HG02885 (cell line): Measurements from ENCODE around the gene MACF1.
"Not testable (repeated sequence)": the region's sequence is repeated elsewhere in the genome, so short reads cannot be mapped to it uniquely, and the experiment has no call there.

ENCODE experiments used
- ATAC-seq: cut with Tn5 transposase; IDR thresholded peaks from one replicate; pipeline ENCODE4 v1.9.1; 2021; ENCODE audit warnings: mild to moderate bottlenecking; ENCODE audit not compliant: unreplicated experiment, poor library complexity

The MACF1 gene

GRCh38 chr1:39435597-39435996 is 231.1 kb downstream of the MACF1 start:
- no peak for ATAC-seq

DNA sequence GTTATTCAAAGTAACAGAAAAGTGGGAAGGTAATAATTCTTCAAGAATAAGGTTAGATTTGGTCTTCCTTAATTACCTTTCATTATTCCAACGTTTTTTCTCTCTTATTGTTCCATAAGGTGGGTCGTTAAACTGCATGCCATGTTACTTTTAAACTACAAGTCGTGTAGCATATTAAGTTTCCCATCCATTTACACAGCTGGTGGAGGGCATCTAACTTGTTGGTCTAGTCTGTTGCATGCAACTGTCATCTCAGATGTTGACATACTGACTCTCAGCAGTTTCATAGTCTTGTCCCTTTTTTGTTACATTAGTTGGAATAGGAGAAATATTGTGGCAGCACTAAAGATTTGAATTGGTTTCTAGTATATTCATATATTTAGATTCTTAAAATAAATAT is 232.3 kb downstream of the MACF1 start:
- no peak for ATAC-seq

DNA sequence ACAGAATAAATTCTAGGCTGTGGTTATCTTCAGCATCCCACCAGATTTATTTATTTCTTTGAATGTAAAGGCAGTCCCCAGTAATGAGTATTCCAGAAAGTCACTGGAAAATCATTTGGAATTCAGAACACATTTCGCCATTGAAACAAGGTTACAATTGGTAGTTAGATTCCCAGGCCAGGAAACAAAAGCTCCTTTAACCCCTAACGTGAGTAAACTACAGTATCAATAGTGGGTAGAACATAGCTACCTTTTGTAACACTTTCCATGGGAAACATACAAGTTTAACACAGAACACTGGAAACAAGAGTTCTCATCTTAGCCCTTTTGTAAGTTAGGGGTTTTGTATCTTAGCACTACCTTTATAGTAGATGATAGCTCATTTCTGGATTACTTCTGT is 233.5 kb downstream of the MACF1 start:
- ATAC-seq: no peak

DNA sequence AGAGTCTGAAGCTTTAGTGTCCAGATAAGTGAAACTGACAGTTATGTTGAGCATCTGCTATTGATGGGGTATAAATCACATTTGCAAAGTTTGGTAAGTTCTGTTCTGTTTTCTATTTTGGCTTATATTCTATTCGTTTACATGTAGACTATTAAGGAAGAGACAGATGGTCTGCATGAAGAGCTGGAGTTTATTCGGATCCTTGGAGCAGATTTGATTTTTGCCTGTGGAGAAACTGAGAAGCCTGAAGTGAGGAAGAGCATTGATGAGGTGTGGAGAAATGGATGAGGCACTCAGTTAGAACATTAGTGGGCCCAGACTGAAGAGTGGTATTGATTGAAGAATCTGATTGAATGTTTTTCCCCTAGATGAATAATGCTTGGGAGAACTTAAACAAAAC is 236.4 kb downstream of the MACF1 start:
- no peak for ATAC-seq

- no peak for ATAC-seq
These were observed 237.3 kb downstream of the MACF1 start for GRCh38 chr1:39441797-39442196.

- ATAC-seq: no peak
These were observed 241.1 kb downstream of the MACF1 start for GRCh38 chr1:39445573-39445972.

GRCh38 chr1:39446986-39447567 is 242.6 kb downstream of the MACF1 start:
- no peak for ATAC-seq

DNA sequence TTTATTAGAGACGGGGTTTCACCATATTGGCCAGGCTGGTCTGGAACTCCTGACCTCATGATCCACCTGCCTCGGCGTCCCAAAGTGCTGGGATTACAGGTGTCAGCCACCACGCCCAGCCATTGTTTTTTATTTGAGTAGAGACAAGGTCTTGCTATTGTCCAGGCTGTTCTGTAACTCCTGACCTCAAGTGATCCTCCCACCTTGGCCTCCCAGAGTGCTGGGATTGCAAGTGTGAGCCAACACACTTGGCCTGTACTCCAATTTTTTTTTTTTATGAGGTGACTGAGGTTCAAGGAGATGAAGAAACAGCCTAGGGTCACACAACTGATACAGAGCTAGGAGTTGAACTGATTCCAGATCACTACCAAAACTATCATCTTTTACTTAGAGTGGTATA is 245.5 kb downstream of the MACF1 start:
- ATAC-seq: not testable (repeated sequence)

DNA sequence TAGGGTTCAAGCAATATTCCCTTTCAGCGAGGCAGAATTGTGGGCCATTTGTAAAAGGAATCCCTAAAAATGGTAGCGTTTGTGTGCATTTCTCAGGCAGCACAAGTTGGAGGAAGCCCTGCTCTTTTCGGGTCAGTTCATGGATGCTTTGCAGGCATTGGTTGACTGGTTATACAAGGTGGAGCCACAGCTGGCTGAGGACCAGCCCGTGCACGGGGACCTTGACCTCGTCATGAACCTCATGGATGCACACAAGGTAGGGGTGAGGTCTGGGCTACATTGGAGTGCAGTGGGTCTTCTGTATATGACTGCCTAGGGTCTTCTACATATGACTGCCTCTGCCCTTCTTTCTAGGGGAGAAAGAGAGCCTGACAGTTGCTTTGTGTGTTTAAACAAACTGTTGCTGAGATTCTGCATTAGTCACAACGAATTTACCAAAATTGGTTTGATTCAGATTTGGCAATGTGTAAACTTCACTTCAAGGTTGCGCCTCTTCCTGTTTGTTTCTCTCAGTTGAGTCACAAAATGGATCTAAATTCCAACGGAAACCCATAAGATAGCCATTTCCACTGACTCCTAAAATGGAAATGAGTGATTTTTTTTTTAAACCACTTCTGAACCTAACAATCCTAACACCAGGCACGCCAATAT is 246.6 kb downstream of the MACF1 start:
- no peak for ATAC-seq

- ATAC-seq: no peak
These were observed 247.6 kb downstream of the MACF1 start for GRCh38 chr1:39452081-39452480.

- ATAC-seq: no peak
These were observed 248.0 kb downstream of the MACF1 start for GRCh38 chr1:39452540-39452939.

DNA sequence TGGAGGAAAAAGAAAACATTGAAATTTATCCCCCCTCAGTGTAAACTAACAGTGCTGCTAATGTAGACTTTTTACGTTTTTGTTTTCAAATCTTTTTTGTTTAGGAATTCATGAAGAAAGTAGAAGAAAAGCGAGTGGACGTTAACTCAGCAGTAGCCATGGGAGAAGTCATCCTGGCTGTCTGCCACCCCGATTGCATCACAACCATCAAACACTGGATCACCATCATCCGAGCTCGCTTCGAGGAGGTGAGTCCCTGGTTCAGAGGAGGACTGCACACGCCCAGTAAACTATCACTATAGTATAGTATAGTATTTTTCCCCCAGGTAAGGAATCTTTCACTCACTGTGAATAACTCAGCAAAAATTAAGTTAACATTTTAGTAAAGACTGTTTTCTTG is 249.1 kb downstream of the MACF1 start:
- no peak for ATAC-seq

GRCh38 chr1:39458991-39459390 is 254.5 kb downstream of the MACF1 start:
- no peak for ATAC-seq

- no peak for ATAC-seq
These were observed 257.6 kb downstream of the MACF1 start for GRCh38 chr1:39462074-39462473.

- no peak for ATAC-seq
These were observed 262.1 kb downstream of the MACF1 start for GRCh38 chr1:39466413-39467107.

DNA sequence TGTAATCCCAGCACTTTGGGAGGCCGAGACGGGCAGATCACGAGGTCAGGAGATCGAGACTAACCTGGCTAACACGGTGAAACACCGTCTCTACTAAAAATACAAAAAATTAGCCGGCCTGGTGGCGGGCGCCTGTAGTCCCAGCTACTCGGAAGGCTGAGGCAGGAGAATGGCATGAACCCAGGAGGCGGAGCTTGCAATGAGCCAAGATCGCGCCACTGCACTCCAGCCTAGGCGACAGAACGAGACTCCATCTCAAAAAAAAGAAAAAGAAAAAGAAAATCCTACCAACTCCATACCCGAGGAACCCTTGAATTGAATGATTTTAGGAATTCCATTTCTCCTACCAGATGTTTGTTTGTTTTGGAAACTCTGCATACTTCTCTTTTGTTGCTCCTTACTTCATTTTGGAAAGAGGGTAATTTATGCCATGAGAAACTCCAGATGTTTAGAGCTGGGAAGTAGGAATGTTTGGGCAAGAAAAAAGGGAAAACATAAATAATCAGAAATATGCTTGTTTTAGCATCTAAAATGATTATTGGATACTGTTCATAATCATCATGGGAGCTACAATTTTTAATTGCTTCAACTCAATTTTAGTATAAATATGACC is 262.7 kb downstream of the MACF1 start:
- ATAC-seq: not testable (repeated sequence)

GRCh38 chr1:39469150-39469549 is 264.7 kb downstream of the MACF1 start:
- no peak for ATAC-seq

DNA sequence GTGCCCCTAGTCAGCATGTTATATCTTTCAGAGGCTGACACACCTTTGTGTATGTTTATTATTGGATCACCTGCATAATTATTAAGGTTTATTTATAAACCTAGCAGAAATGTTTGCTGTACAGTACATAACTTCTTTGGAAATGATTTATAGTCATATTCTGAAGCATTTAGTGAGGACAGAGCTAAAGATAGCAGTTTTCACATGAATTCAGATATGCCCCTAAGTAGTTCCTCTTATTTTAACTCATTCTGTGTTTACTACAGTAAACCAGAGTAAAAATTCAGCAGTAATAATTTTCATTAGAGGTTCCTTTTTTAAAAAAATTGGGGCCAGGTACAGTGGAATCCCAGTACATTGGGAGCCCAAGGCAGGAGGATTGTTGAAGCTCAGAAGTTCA is 265.5 kb downstream of the MACF1 start:
- ATAC-seq: no peak

DNA sequence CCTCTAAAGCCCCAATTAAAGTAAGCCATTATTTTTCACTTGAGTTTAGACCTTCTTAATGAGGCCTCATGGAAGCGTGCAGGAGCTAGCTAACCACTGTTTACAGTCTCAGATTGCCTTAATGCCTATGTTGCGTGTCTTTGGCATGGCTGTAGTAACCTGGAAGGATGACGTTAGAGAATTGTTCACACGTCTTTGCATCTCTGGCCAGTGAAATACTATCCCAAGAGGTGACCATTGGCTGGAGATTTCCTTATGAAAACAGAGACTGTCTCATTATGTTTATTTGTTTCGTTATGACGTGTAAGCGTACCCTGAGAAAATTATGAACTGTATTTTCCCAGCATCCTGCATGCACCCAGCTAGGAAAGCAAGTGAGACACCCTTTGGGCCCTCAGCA is 268.3 kb downstream of the MACF1 start:
- no peak for ATAC-seq

- no peak for ATAC-seq
These were observed 268.8 kb downstream of the MACF1 start for GRCh38 chr1:39473324-39473723.

GRCh38 chr1:39474810-39475209 is 270.3 kb downstream of the MACF1 start:
- ATAC-seq: no peak
